ENCODE results near the gene SARS2. TPM values are rescaled to one million over a fixed set of nuclear protein-coding genes. Genes with fewer than 3 reads are reported as not detected.

The SARS2 gene
- total RNA-seq, 2 donors from 2014 or later, result 53.2 to 60.2 TPM

- Mint-ChIP-seq H3K4me1 (peaks cover 16% of the 10 kb centered on the region), H3K27me3 (ENCODE audit: insufficient read depth) (peaks cover 2% of the 10 kb centered on the region), H3K4me3 (no peak overlapping the region), H3K36me3 (ENCODE audit: low read depth) (peaks cover under 1% of the 10 kb centered on the region), H3K9me3 (peaks cover 16% of the 10 kb centered on the region), H3K27ac (no peak overlapping the region)
- Histone ChIP-seq H3K27ac (ENCODE audit: low read depth, low read length) (no peak overlapping the region), H3K9ac (ENCODE audit: extremely low read depth, low read length, poor library complexity, severe bottlenecking) (no peak overlapping the region), H3K4me1 (ENCODE audit: control insufficient read depth, insufficient read depth, low read length) (no peaks in the 10 kb centered on the region), H3K36me3 (ENCODE audit: control insufficient read depth, insufficient read depth, low read length) (no peaks in the 10 kb centered on the region), H3K4me3 (ENCODE audit: low read length) (no peak overlapping the region), H3K9me3 (ENCODE audit: control insufficient read depth, low read length) (peaks cover 15% of the 10 kb centered on the region), H3K27me3 (ENCODE audit: control insufficient read depth, insufficient read depth, low read length, poor library complexity, severe bottlenecking) (no peaks in the 10 kb centered on the region)
- WGBS, 2 experiments (ENCODE audit: insufficient coverage in 1 of 2, insufficient read length in 1 of 2), result 86 to 90% methylated on average over 2 to 3 of the region's 3 CpGs
- no peak for DNase-seq
- no peak for TF ChIP-seq CTCF (conservative IDR thresholded peaks at IDR 0.05)
Observed at GRCh38 chr19:38978326-38978689, 47.7 kb upstream of the SARS2 start.

- H3K4me1 Mint-ChIP-seq, result peaks cover 16% of the 10 kb centered on the region
- peaks cover 2% of the 10 kb centered on the region for H3K36me3 Mint-ChIP-seq (ENCODE audit: low read depth)
- Histone ChIP-seq H3K27ac (ENCODE audit: low read depth, low read length) (no peak overlapping the region), H3K4me1 (ENCODE audit: control insufficient read depth, insufficient read depth, low read length) (no peaks in the 10 kb centered on the region), H3K9ac (ENCODE audit: extremely low read depth, low read length, poor library complexity, severe bottlenecking) (no peak overlapping the region), H3K27me3 (ENCODE audit: control insufficient read depth, insufficient read depth, low read length, poor library complexity, severe bottlenecking) (no peaks in the 10 kb centered on the region), H3K9me3 (ENCODE audit: control insufficient read depth, low read length) (peaks cover 15% of the 10 kb centered on the region), H3K36me3 (ENCODE audit: control insufficient read depth, insufficient read depth, low read length) (no peaks in the 10 kb centered on the region), H3K4me3 (ENCODE audit: low read length) (no peak overlapping the region)
- peaks cover 2% of the 10 kb centered on the region for H3K27me3 Mint-ChIP-seq (ENCODE audit: insufficient read depth)
- TF ChIP-seq CTCF (conservative IDR thresholded peaks at IDR 0.05), result no peak
- no peak overlapping the region for H3K27ac Mint-ChIP-seq
- DNase-seq, result no peak
- WGBS, 2 experiments (ENCODE audit: insufficient coverage in 1 of 2, insufficient read length in 1 of 2), result 90% methylated on average over 10 to 14 of the region's 15 CpGs
- H3K4me3 Mint-ChIP-seq, result no peak overlapping the region
- H3K9me3 Mint-ChIP-seq, result peaks cover 16% of the 10 kb centered on the region
Observed at GRCh38 chr19:38977445-38978325, 47.1 kb upstream of the SARS2 start.

- Histone ChIP-seq H3K36me3 (ENCODE audit: control insufficient read depth, insufficient read depth, low read length) (peaks cover 3% of the 10 kb centered on the region), H3K4me3 (ENCODE audit: low read length) (peak overlapping the region; percentile 75), H3K27me3 (ENCODE audit: control insufficient read depth, insufficient read depth, low read length, poor library complexity, severe bottlenecking) (no peaks in the 10 kb centered on the region), H3K9ac (ENCODE audit: extremely low read depth, low read length, poor library complexity, severe bottlenecking) (peak overlapping the region; percentile 21), H3K9me3 (ENCODE audit: control insufficient read depth, low read length) (peaks cover 11% of the 10 kb centered on the region), H3K27ac (ENCODE audit: low read depth, low read length) (no peak overlapping the region), H3K4me1 (ENCODE audit: control insufficient read depth, insufficient read depth, low read length) (no peaks in the 10 kb centered on the region)
- H3K9me3 Mint-ChIP-seq, result peaks cover 12% of the 10 kb centered on the region
- 4 to 8% methylated on average over 8 to 22 of the region's 22 CpGs for WGBS, 2 experiments (ENCODE audit: insufficient coverage in 1 of 2, insufficient read length in 1 of 2)
- TF ChIP-seq CTCF (conservative IDR thresholded peaks at IDR 0.05), result no peak
- peak overlapping the region; percentile 79 for H3K4me3 Mint-ChIP-seq
- H3K36me3 Mint-ChIP-seq (ENCODE audit: low read depth), result peaks cover 12% of the 10 kb centered on the region
- peaks cover 16% of the 10 kb centered on the region for H3K4me1 Mint-ChIP-seq
- peaks cover 2% of the 10 kb centered on the region for H3K27me3 Mint-ChIP-seq (ENCODE audit: insufficient read depth)
- DNase-seq, result peak; percentile 83
- peak overlapping the region; percentile 93 for H3K27ac Mint-ChIP-seq
Observed at GRCh38 chr19:38975861-38976271, 45.3 kb upstream of the SARS2 start.
